Hepatocyte (in vitro differentiated cells): ENCODE results near the gene LINGO3. TPM values are rescaled to one million over a fixed set of nuclear protein-coding genes. Genes with fewer than 3 reads are reported as not detected.

ENCODE experiments used
- DNase-seq: peaks from one replicate; pipeline ENCODE4 v3.0.0-alpha.2; 2016; ENCODE audit warnings: low spot score
- H2AFZ ChIP-seq: fragments of 200-600 bp; sonication (generic); 2 replicates; pipeline ENCODE4 v1.6.0; 2016; ENCODE audit warnings: antibody characterized with exemption, mild to moderate bottlenecking
- H3K27ac ChIP-seq: fragments of 200-600 bp; sonication (generic); 2 replicates; pipeline ENCODE4 v1.5.1; 2016; ENCODE audit warnings: mild to moderate bottlenecking
- H3K27me3 ChIP-seq: fragments of 200-600 bp; sonication (generic); 2 replicates; pipeline ENCODE4 v1.6.1; 2016
- H3K36me3 ChIP-seq: fragments of 200-600 bp; sonication (generic); replicated peaks from 2 replicates; pipeline ENCODE4 v1.5.1; 2016; ENCODE audit warnings: low read depth; ENCODE audit not compliant: insufficient read depth
- H3K4me1 ChIP-seq: fragments of 200-600 bp; sonication (generic); 2 replicates; pipeline ENCODE4 v1.5.1; 2016; ENCODE audit warnings: mild to moderate bottlenecking, moderate library complexity; ENCODE audit not compliant: insufficient read depth
- H3K4me2 ChIP-seq: fragments of 200-600 bp; sonication (generic); 2 replicates; pipeline ENCODE4 v1.6.0; 2016
- H3K4me3 ChIP-seq: fragments of 200-600 bp; sonication (generic); 2 replicates; pipeline ENCODE4 v1.5.1; 2016; ENCODE audit warnings: mild to moderate bottlenecking
- H3K79me2 ChIP-seq: fragments of 200-600 bp; sonication (generic); 2 replicates; pipeline ENCODE4 v1.6.0; 2017; ENCODE audit warnings: mild to moderate bottlenecking
- H3K9me2 ChIP-seq: fragments of 200-600 bp; sonication (generic); replicated peaks from 2 replicates; pipeline ENCODE4 v1.6.0; 2017; ENCODE audit warnings: mild to moderate bottlenecking; ENCODE audit not compliant: insufficient read depth
- H3K9me3 ChIP-seq: fragments of 200-600 bp; sonication (generic); 2 replicates; pipeline ENCODE4 v1.5.1; 2016; ENCODE audit warnings: low read depth, mild to moderate bottlenecking
- H4K20me1 ChIP-seq: fragments of 200-600 bp; sonication (generic); 2 replicates; pipeline ENCODE4 v1.6.0; 2016; ENCODE audit warnings: mild to moderate bottlenecking; ENCODE audit not compliant: insufficient read depth, poor library complexity, severe bottlenecking
- EZH2 ChIP-seq: fragments of 200-600 bp; sonication (generic); IDR thresholded peaks from 2 replicates; pipeline ENCODE4 v1.6.1; 2016; ENCODE audit warnings: antibody characterized with exemption, mild to moderate bottlenecking, borderline replicate concordance
- EZH2phosphoT487 ChIP-seq: fragments of 200-600 bp; sonication (generic); IDR thresholded peaks from one replicate; pipeline ENCODE4 v1.6.1; 2018; ENCODE audit warnings: antibody characterized with exemption, mild to moderate bottlenecking, low read depth, moderate library complexity; ENCODE audit not compliant: unreplicated experiment, severe bottlenecking
- WGBS: methylation state at CpG from one replicate; pipeline ENCODE4 v1.1.6; 2016; ENCODE audit warnings: low lambda C conversion rate; ENCODE audit errors: missing lambda C conversion rate; 5-methylcytosine and 5-hydroxymethylcytosine counted together
- polyA plus RNA-seq: library from polyadenylated mRNA; unstranded; fragments of >200 nt; fragmentation: Nextera tagmentation; extraction: Ambion mirVana; gene quantifications from 2 replicates; pipeline ENCODE4 v1.2.1, GENCODE V29; 2016
- total RNA-seq: library from RNA; depleted of rRNA; stranded (reverse); fragments of >200 nt; gene quantifications from 2 replicates; pipeline ENCODE4 v1.2.3, GENCODE V29; 2014
- TF ChIP-seq, protein P1 (sequence below): fragments of 200-600 bp; sonication (generic); IDR thresholded peaks from 2 replicates; pipeline ENCODE4 v1.5.1; 2016; ENCODE audit warnings: antibody characterized with exemption, mild to moderate bottlenecking; ENCODE audit not compliant: poor library complexity

The LINGO3 gene
- total and polyA plus RNA-seq, 2 experiments from 2014 or later, result not detected

DNA sequence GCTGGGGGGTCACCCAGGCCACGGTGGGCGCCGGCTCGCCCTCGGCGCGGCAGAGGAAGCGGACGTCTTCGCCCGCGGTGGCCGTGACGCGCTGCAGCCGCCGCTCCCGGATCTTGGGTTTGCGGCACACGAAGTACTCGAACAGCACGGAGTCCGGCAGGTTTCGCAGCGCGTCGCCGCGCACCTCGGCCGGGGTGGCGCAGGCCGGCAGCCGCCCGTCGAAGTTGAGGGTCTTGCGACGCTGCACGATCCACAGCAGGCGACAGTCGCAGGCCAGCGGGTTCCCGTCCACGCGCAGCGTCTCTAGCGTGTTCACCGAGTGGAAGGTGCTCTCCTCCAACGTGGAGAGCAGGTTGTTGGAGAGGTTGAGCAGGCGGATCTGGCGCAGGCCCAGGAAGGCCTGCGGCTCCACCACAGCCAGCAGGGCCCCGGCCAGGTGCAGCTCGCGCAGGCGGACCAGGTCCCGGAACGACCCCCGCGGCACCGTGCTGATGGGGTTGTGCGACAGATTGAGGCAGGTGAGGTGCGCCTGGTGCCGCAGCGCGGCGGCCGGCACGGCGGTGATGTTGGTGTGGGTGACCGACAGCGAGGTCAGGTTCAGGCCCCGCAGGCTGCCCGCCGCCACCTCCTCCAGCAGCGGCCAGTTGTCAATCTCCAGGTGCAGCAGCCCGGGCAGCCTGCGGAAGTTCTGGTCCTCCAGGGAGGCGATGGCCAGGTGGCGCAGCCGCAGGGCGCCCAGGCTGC is 17.3 kb downstream of the LINGO3 start:
- Histone ChIP-seq H3K4me1 (peaks cover 15% of the 10 kb centered on the region), H3K4me2 (peak overlapping the region; percentile 80), H3K9me3 (no peaks in the 10 kb centered on the region), H3K27ac (no peak overlapping the region), H3K36me3 (no peaks in the 10 kb centered on the region), H3K9me2 (no peaks in the 10 kb centered on the region), H3K79me2 (no peaks in the 10 kb centered on the region), H4K20me1 (peaks cover 3% of the 10 kb centered on the region), H3K27me3 (peaks cover 85% of the 10 kb centered on the region), H2AFZ (no peak overlapping the region), H3K4me3 (no peak overlapping the region)
- TF ChIP-seq, protein P1, sequence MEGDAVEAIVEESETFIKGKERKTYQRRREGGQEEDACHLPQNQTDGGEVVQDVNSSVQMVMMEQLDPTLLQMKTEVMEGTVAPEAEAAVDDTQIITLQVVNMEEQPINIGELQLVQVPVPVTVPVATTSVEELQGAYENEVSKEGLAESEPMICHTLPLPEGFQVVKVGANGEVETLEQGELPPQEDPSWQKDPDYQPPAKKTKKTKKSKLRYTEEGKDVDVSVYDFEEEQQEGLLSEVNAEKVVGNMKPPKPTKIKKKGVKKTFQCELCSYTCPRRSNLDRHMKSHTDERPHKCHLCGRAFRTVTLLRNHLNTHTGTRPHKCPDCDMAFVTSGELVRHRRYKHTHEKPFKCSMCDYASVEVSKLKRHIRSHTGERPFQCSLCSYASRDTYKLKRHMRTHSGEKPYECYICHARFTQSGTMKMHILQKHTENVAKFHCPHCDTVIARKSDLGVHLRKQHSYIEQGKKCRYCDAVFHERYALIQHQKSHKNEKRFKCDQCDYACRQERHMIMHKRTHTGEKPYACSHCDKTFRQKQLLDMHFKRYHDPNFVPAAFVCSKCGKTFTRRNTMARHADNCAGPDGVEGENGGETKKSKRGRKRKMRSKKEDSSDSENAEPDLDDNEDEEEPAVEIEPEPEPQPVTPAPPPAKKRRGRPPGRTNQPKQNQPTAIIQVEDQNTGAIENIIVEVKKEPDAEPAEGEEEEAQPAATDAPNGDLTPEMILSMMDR, result no peak
- TF ChIP-seq EZH2phosphoT487, result no peak
- peak; percentile 16 for TF ChIP-seq EZH2
- WGBS, result 6% methylated on average over 81 of the region's 82 CpGs
- no peak for DNase-seq

DNA sequence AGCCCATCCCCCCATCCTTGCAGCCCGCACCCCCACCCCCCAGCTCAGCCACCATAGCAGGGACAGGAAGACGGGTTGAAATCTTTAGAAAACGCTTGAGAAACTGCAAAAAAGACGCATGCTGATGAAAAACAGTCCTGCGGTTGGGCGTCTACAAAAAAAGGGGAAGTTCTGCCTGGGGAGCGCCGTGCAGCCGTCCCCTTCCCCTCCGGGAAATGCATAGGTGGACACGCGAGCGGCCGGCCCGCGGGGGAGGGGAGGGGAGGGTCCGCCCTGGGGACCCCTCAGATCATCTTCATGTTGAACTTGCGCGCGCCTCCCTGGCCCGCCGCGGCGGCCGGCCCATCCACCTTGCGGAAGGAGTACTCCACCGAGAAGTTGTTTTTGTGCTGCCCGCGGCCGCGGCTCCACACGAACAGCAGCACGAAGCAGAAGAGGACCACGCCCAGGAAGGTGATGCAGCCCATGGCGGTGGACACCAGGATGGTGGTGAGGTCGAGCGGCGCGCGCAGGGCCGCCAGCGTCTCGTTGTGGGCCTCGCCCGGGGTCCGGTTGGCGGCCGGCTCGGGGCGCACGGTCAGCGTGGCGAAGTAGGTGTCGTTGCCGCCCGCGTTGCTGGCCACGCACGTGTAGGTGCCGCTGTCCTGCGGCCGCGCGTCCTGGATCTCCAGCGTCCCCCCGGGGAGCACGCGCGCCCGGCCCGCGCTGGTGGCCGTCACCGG is 18.1 kb downstream of the LINGO3 start:
- Histone ChIP-seq H3K79me2 (no peaks in the 10 kb centered on the region), H3K4me3 (no peak overlapping the region), H3K9me2 (no peaks in the 10 kb centered on the region), H3K36me3 (no peaks in the 10 kb centered on the region), H2AFZ (no peak overlapping the region), H3K9me3 (no peaks in the 10 kb centered on the region), H4K20me1 (peaks cover 3% of the 10 kb centered on the region), H3K27me3 (peaks cover 80% of the 10 kb centered on the region), H3K4me2 (peak overlapping the region; percentile 80), H3K4me1 (peaks cover 15% of the 10 kb centered on the region), H3K27ac (no peak overlapping the region)
- no peak for DNase-seq
- TF ChIP-seq EZH2 (peak; percentile 77), EZH2phosphoT487 (peak; percentile 27)
- TF ChIP-seq, protein P1, result no peak
- 4% methylated on average over 58 of the region's 74 CpGs for WGBS

- H2AFZ ChIP-seq, result no peak overlapping the region
- H3K4me3 ChIP-seq, result no peak overlapping the region
- H3K27me3 ChIP-seq, result peaks cover 73% of the 10 kb centered on the region
- H3K36me3 ChIP-seq, result no peaks in the 10 kb centered on the region
- no peaks in the 10 kb centered on the region for H3K79me2 ChIP-seq
- H3K9me3 ChIP-seq, result no peaks in the 10 kb centered on the region
- peak overlapping the region; percentile 80 for H3K4me2 ChIP-seq
- no peak for DNase-seq
- peaks cover 3% of the 10 kb centered on the region for H4K20me1 ChIP-seq
- TF ChIP-seq, protein P1, result no peak
- TF ChIP-seq EZH2phosphoT487 (no peak), EZH2 (no peak)
- H3K9me2 ChIP-seq, result no peaks in the 10 kb centered on the region
- H3K4me1 ChIP-seq, result peaks cover 15% of the 10 kb centered on the region
- 71% methylated on average over 28 of the region's 28 CpGs for WGBS
- no peak overlapping the region for H3K27ac ChIP-seq
These were observed 18.9 kb downstream of the LINGO3 start for GRCh38 chr19:2288818-2289713.
